Right atrium auricular region (tissue), 2 donors: Measurements from ENCODE around the gene FANCC. TPM values are rescaled to one million over a fixed set of nuclear protein-coding genes. Genes with fewer than 3 reads are reported as not detected.

Experiments
- DNase-seq: peaks from one replicate; pipeline ENCODE4 v3.0.0-alpha.2; 2019; ENCODE audit warnings: low spot score
- H3K27ac ChIP-seq, 2 donors: fragments of 200-600 bp; sonication (generic); 1 replicate in 1 of 2; 2 replicates in 1 of 2; pipeline ENCODE4 v1.5.1; 2016 to 2019
- H3K27me3 ChIP-seq, 2 donors: fragments of 200-600 bp; sonication (generic); one replicate each; pipeline versions ENCODE4 v1.5.1 to v1.6.0; 2017 to 2019
- H3K36me3 ChIP-seq: fragments of 200-600 bp; sonication (generic); one replicate; pipeline ENCODE4 v1.5.1; 2016
- H3K4me1 ChIP-seq, 2 donors: fragments of 200-600 bp; sonication (generic); one replicate each; pipeline versions ENCODE4 v1.5.1 to v1.6.0; 2017 to 2019
- H3K4me3 ChIP-seq, 2 donors: fragments of 200-600 bp; sonication (generic); 1 replicate in 1 of 2; 2 replicates in 1 of 2; pipeline ENCODE4 v1.5.1; 2017 to 2019; ENCODE audit warnings: mild to moderate bottlenecking in 1 of 2, moderate library complexity in 1 of 2
- H3K9me3 ChIP-seq, 2 donors: fragments of 200-600 bp; sonication (generic); one replicate each; pipeline ENCODE4 v1.5.1; 2019
- CTCF ChIP-seq, 2 donors: fragments of 200-600 bp; sonication (generic); IDR thresholded peaks; one replicate each; pipeline ENCODE4 v1.5.1; 2019; ENCODE audit warnings: antibody characterized with exemption in 2 of 2
- total RNA-seq, 2 donors: library from RNA; depleted of rRNA; stranded (reverse); fragments of >200 nt; gene quantifications; one replicate each; pipeline ENCODE4 v1.1.0, GENCODE V29; 2016

FANCC gene
- total RNA-seq, 2 donors from 2014 or later, result 1.8 to 6.2 TPM

GRCh38 chr9:95139126-95139525, 178.4 kb downstream of the FANCC start:
- Histone ChIP-seq H3K4me3 (no peak overlapping the region), H3K27ac (no peak overlapping the region), H3K36me3 (no peaks in the 10 kb centered on the region), H3K27me3 (no peaks in the 10 kb centered on the region), H3K4me1 (no peaks in the 10 kb centered on the region), H3K9me3 (no peaks in the 10 kb centered on the region)
- TF ChIP-seq CTCF (IDR thresholded peaks at IDR 0.05), result no peak
- DNase-seq, result no peak

- DNase-seq, result no peak
- no peaks in the 10 kb centered on the region for H3K27me3 ChIP-seq
- H3K4me1 ChIP-seq, result no peaks in the 10 kb centered on the region
- no peaks in the 10 kb centered on the region for H3K36me3 ChIP-seq
- H3K4me3 ChIP-seq, result no peak overlapping the region
- H3K27ac ChIP-seq, result no peak overlapping the region
- TF ChIP-seq CTCF (IDR thresholded peaks at IDR 0.05), result no peak
- no peaks in the 10 kb centered on the region for H3K9me3 ChIP-seq
These were observed 179.0 kb downstream of the FANCC start for GRCh38 chr9:95138474-95138873.

GRCh38 chr9:95137587-95138145, 179.8 kb downstream of the FANCC start:
- no peak for DNase-seq
- Histone ChIP-seq H3K27me3 (no peaks in the 10 kb centered on the region), H3K4me1 (no peaks in the 10 kb centered on the region), H3K36me3 (no peaks in the 10 kb centered on the region), H3K27ac (no peak overlapping the region), H3K4me3 (no peak overlapping the region), H3K9me3 (no peaks in the 10 kb centered on the region)
- TF ChIP-seq CTCF (IDR thresholded peaks at IDR 0.05), result no peak

- no peaks in the 10 kb centered on the region for H3K9me3 ChIP-seq
- DNase-seq, result no peak
- no peaks in the 10 kb centered on the region for H3K4me1 ChIP-seq
- TF ChIP-seq CTCF (IDR thresholded peaks at IDR 0.05), result no peak
- no peak overlapping the region for H3K27ac ChIP-seq
- H3K36me3 ChIP-seq, result no peaks in the 10 kb centered on the region
- no peaks in the 10 kb centered on the region for H3K27me3 ChIP-seq
- no peak overlapping the region for H3K4me3 ChIP-seq
These were observed 181.8 kb downstream of the FANCC start for GRCh38 chr9:95135756-95136155.

- H3K4me3 ChIP-seq, result no peak overlapping the region
- no peak for TF ChIP-seq CTCF (IDR thresholded peaks at IDR 0.05)
- DNase-seq, result no peak
- H3K9me3 ChIP-seq, result no peaks in the 10 kb centered on the region
- no peaks in the 10 kb centered on the region for H3K27me3 ChIP-seq
- H3K36me3 ChIP-seq, result no peaks in the 10 kb centered on the region
- no peaks in the 10 kb centered on the region for H3K4me1 ChIP-seq
- H3K27ac ChIP-seq, result no peak overlapping the region
These were observed 183.0 kb downstream of the FANCC start for GRCh38 chr9:95134457-95134881.

- no peak overlapping the region for H3K4me3 ChIP-seq
- TF ChIP-seq CTCF (IDR thresholded peaks at IDR 0.05), result no peak
- H3K27me3 ChIP-seq, result no peaks in the 10 kb centered on the region
- no peaks in the 10 kb centered on the region for H3K4me1 ChIP-seq
- H3K27ac ChIP-seq, result no peak overlapping the region
- no peaks in the 10 kb centered on the region for H3K36me3 ChIP-seq
- no peak for DNase-seq
- no peaks in the 10 kb centered on the region for H3K9me3 ChIP-seq
These were observed 184.2 kb downstream of the FANCC start for GRCh38 chr9:95133325-95133705.
